ENCODE measurements around the gene CRX.

Gene CRX

GRCh38 chr19:47882890-47883289 lies 61.2 kb downstream of the CRX start:
- H3K27me3 ChIP-seq (ENCODE audit: control insufficient read depth in 2 of 2, insufficient read depth in 2 of 2, low read length in 2 of 2), result peaks cover 0 to 8% of the 10 kb centered on the region in 2 donors
- H3K4me1 ChIP-seq (ENCODE audit: control insufficient read depth in 2 of 2, insufficient read depth in 2 of 2, low read length in 2 of 2), result no peaks in the 10 kb centered on the region
- no peak overlapping the region for H3K9ac ChIP-seq (ENCODE audit: low read depth in 1 of 2, low read length in 2 of 2)
- no peaks in the 10 kb centered on the region for H3K9me3 ChIP-seq (ENCODE audit: control insufficient read depth in 2 of 2, low read length in 2 of 2)
- no peak overlapping the region for H3K27ac ChIP-seq (ENCODE audit: low read depth in 2 of 2, low read length in 2 of 2)
- no peaks in the 10 kb centered on the region for H3K36me3 ChIP-seq (ENCODE audit: control insufficient read depth in 2 of 2, insufficient read depth in 2 of 2, low read length in 2 of 2)
- H3K4me3 ChIP-seq (ENCODE audit: low read length in 2 of 2), result no peak overlapping the region

GRCh38 chr19:47885067-47885463 lies 63.3 kb downstream of the CRX start:
- H3K4me3 ChIP-seq (ENCODE audit: low read length in 2 of 2), result no peak overlapping the region
- H3K36me3 ChIP-seq (ENCODE audit: control insufficient read depth in 2 of 2, insufficient read depth in 2 of 2, low read length in 2 of 2), result no peaks in the 10 kb centered on the region
- H3K27ac ChIP-seq (ENCODE audit: low read depth in 2 of 2, low read length in 2 of 2), result no peak overlapping the region
- peaks cover 0 to 8% of the 10 kb centered on the region in 2 donors for H3K27me3 ChIP-seq (ENCODE audit: control insufficient read depth in 2 of 2, insufficient read depth in 2 of 2, low read length in 2 of 2)
- H3K9ac ChIP-seq (ENCODE audit: low read depth in 1 of 2, low read length in 2 of 2), result no peak overlapping the region
- H3K4me1 ChIP-seq (ENCODE audit: control insufficient read depth in 2 of 2, insufficient read depth in 2 of 2, low read length in 2 of 2), result no peaks in the 10 kb centered on the region
- H3K9me3 ChIP-seq (ENCODE audit: control insufficient read depth in 2 of 2, low read length in 2 of 2), result no peaks in the 10 kb centered on the region

- no peak within 1 kb of the TSS for H3K27ac ChIP-seq (ENCODE audit: low read depth in 2 of 2, low read length in 2 of 2)
- no peak within 1 kb of the TSS for H3K9ac ChIP-seq (ENCODE audit: low read depth in 1 of 2, low read length in 2 of 2)
- peaks cover 0 to 8% of the 10 kb centered on the region in 2 donors for H3K27me3 ChIP-seq (ENCODE audit: control insufficient read depth in 2 of 2, insufficient read depth in 2 of 2, low read length in 2 of 2)
- H3K4me1 ChIP-seq (ENCODE audit: control insufficient read depth in 2 of 2, insufficient read depth in 2 of 2, low read length in 2 of 2), result no peaks in the 10 kb centered on the region
- no peaks in the 10 kb centered on the region for H3K9me3 ChIP-seq (ENCODE audit: control insufficient read depth in 2 of 2, low read length in 2 of 2)
- H3K36me3 ChIP-seq (ENCODE audit: control insufficient read depth in 2 of 2, insufficient read depth in 2 of 2, low read length in 2 of 2), result no peaks in the 10 kb centered on the region
- H3K4me3 ChIP-seq (ENCODE audit: low read length in 2 of 2), result no peak within 1 kb of the TSS
Measured at GRCh38 chr19:47886010-47886559, 64.3 kb downstream of the CRX start, which contains the start of gene SULT2A1. Gene SULT2A1, minus strand, starts transcription at chr19:47886315. Its CDS starts 58 bp downstream, at chr19:47886257.

- Histone ChIP-seq H3K9me3 (ENCODE audit: control insufficient read depth in 2 of 2, low read length in 2 of 2) (no peaks in the 10 kb centered on the region), H3K9ac (ENCODE audit: low read depth in 1 of 2, low read length in 2 of 2) (no peak overlapping the region), H3K36me3 (ENCODE audit: control insufficient read depth in 2 of 2, insufficient read depth in 2 of 2, low read length in 2 of 2) (no peaks in the 10 kb centered on the region), H3K4me3 (ENCODE audit: low read length in 2 of 2) (no peak overlapping the region), H3K4me1 (ENCODE audit: control insufficient read depth in 2 of 2, insufficient read depth in 2 of 2, low read length in 2 of 2) (no peaks in the 10 kb centered on the region), H3K27ac (ENCODE audit: low read depth in 2 of 2, low read length in 2 of 2) (no peak overlapping the region), H3K27me3 (ENCODE audit: control insufficient read depth in 2 of 2, insufficient read depth in 2 of 2, low read length in 2 of 2) (peaks cover 0 to under 1% of the 10 kb centered on the region in 2 donors)
Measured at GRCh38 chr19:47890865-47891621, 69.3 kb downstream of the CRX start.

DNA sequence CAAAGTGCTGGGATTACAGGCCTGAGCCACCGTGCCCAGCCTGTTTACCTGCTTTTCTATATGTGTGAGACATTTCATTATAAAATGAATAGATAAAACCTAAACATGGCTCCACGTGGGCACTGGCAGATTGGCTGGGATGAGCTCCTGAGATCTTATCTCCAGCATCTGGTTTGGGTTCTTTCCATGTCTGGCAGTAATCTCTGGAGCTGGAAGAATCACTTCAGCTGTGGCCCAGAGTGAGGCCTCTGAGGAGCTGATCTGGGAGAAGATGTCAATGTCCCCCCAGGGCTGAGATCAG lies 69.8 kb downstream of the CRX start:
- Histone ChIP-seq H3K9me3 (ENCODE audit: control insufficient read depth in 2 of 2, low read length in 2 of 2) (no peaks in the 10 kb centered on the region), H3K36me3 (ENCODE audit: control insufficient read depth in 2 of 2, insufficient read depth in 2 of 2, low read length in 2 of 2) (no peaks in the 10 kb centered on the region), H3K4me3 (ENCODE audit: low read length in 2 of 2) (no peak overlapping the region), H3K27ac (ENCODE audit: low read depth in 2 of 2, low read length in 2 of 2) (no peak overlapping the region), H3K9ac (ENCODE audit: low read depth in 1 of 2, low read length in 2 of 2) (no peak overlapping the region), H3K4me1 (ENCODE audit: control insufficient read depth in 2 of 2, insufficient read depth in 2 of 2, low read length in 2 of 2) (no peaks in the 10 kb centered on the region), H3K27me3 (ENCODE audit: control insufficient read depth in 2 of 2, insufficient read depth in 2 of 2, low read length in 2 of 2) (no peaks in the 10 kb centered on the region)

- no peaks in the 10 kb centered on the region for H3K27me3 ChIP-seq (ENCODE audit: control insufficient read depth in 2 of 2, insufficient read depth in 2 of 2, low read length in 2 of 2)
- no peaks in the 10 kb centered on the region for H3K9me3 ChIP-seq (ENCODE audit: control insufficient read depth in 2 of 2, low read length in 2 of 2)
- H3K4me3 ChIP-seq (ENCODE audit: low read length in 2 of 2), result no peak overlapping the region
- no peak overlapping the region for H3K27ac ChIP-seq (ENCODE audit: low read depth in 2 of 2, low read length in 2 of 2)
- no peaks in the 10 kb centered on the region for H3K36me3 ChIP-seq (ENCODE audit: control insufficient read depth in 2 of 2, insufficient read depth in 2 of 2, low read length in 2 of 2)
- H3K9ac ChIP-seq (ENCODE audit: low read depth in 1 of 2, low read length in 2 of 2), result no peak overlapping the region
- H3K4me1 ChIP-seq (ENCODE audit: control insufficient read depth in 2 of 2, insufficient read depth in 2 of 2, low read length in 2 of 2), result no peaks in the 10 kb centered on the region
Measured at GRCh38 chr19:47891923-47892666, 70.4 kb downstream of the CRX start.
